Loucy (cell line): ENCODE results near the gene CDX2.

ENCODE experiments used
- H2AFZ ChIP-seq: fragments of 200-600 bp; sonication (generic); 2 replicates; pipeline ENCODE4 v1.6.0; 2016; ENCODE audit warnings: antibody characterized with exemption, mild to moderate bottlenecking, low read length, moderate library complexity
- H3F3A ChIP-seq: fragments of 200-600 bp; 2 replicates; pipeline ENCODE4 v1.6.0; 2016; ENCODE audit warnings: antibody characterized with exemption, low read depth, mild to moderate bottlenecking
- H3K27me3 ChIP-seq: fragments of 200-600 bp; sonication (generic); 2 replicates; pipeline ENCODE4 v1.6.1; 2014; ENCODE audit warnings: low read length, mild to moderate bottlenecking; ENCODE audit not compliant: insufficient read depth, poor library complexity, severe bottlenecking
- H3K36me3 ChIP-seq: fragments of 200-600 bp; sonication (generic); 2 replicates; pipeline ENCODE4 v1.6.1; 2016; ENCODE audit warnings: low read length; ENCODE audit not compliant: insufficient read depth
- H3K4me1 ChIP-seq: fragments of 200-600 bp; sonication (generic); 2 replicates; pipeline ENCODE4 v1.5.1; 2014; ENCODE audit warnings: low read length, mild to moderate bottlenecking; ENCODE audit not compliant: insufficient read depth, poor library complexity, severe bottlenecking
- H3K4me2 ChIP-seq: fragments of 200-600 bp; sonication (generic); 2 replicates; pipeline ENCODE4 v1.6.0; 2014; ENCODE audit warnings: antibody characterized with exemption, low read length, low read depth, mild to moderate bottlenecking; ENCODE audit not compliant: poor library complexity, severe bottlenecking
- H3K4me3 ChIP-seq: fragments of 200-600 bp; sonication (generic); 2 replicates; pipeline ENCODE4 v1.5.1; 2014; ENCODE audit warnings: low read length, mild to moderate bottlenecking, mixed read lengths; ENCODE audit not compliant: poor library complexity, severe bottlenecking
- H3K79me2 ChIP-seq: fragments of 200-600 bp; sonication (generic); 2 replicates; pipeline ENCODE4 v1.6.1; 2014; ENCODE audit warnings: low read length; ENCODE audit not compliant: insufficient read depth
- H3K9ac ChIP-seq: fragments of 200-600 bp; sonication (generic); 2 replicates; pipeline ENCODE4 v1.6.0; 2014; ENCODE audit warnings: mild to moderate bottlenecking, low read depth, low read length, moderate library complexity; ENCODE audit not compliant: poor library complexity, severe bottlenecking
- H3K9me2 ChIP-seq: fragments of 200-600 bp; sonication (generic); replicated peaks from 2 replicates; pipeline ENCODE4 v1.6.1; 2016; ENCODE audit warnings: low read depth, low read length, mixed read lengths
- H3K9me3 ChIP-seq: fragments of 200-600 bp; sonication (generic); 2 replicates; pipeline ENCODE4 v1.6.1; 2014; ENCODE audit warnings: mild to moderate bottlenecking, antibody characterized with exemption, low read length, low read depth; ENCODE audit not compliant: insufficient read depth
- H4K20me1 ChIP-seq: fragments of 200-600 bp; sonication (generic); 2 replicates; pipeline ENCODE4 v1.6.0; 2014; ENCODE audit warnings: antibody characterized with exemption, low read length, mild to moderate bottlenecking; ENCODE audit not compliant: insufficient read depth, poor library complexity, severe bottlenecking
- CTCF ChIP-seq: fragments of 200-600 bp; sonication (generic); conservative IDR thresholded peaks from 2 replicates; pipeline ENCODE4 v1.5.1; 2014; ENCODE audit warnings: mild to moderate bottlenecking, antibody characterized with exemption, low read length
- EZH2phosphoT487 ChIP-seq: fragments of 200-600 bp; IDR thresholded peaks from 2 replicates; pipeline ENCODE4 v1.6.1; 2018; ENCODE audit warnings: antibody characterized with exemption, mild to moderate bottlenecking, moderate library complexity, borderline replicate concordance

Gene CDX2

GRCh38 chr13:27968316-27969081, 616 bp downstream of the CDX2 start:
- Histone ChIP-seq H3K4me3 (no peak overlapping the region), H2AFZ (no peak overlapping the region), H4K20me1 (no peaks in the 10 kb centered on the region), H3K4me2 (no peak overlapping the region), H3K27me3 (no peaks in the 10 kb centered on the region), H3K36me3 (no peaks in the 10 kb centered on the region), H3K9me3 (no peaks in the 10 kb centered on the region), H3K9ac (no peak overlapping the region), H3F3A (no peaks in the 10 kb centered on the region), H3K9me2 (no peaks in the 10 kb centered on the region), H3K79me2 (no peaks in the 10 kb centered on the region), H3K4me1 (no peaks in the 10 kb centered on the region)
- no peak for TF ChIP-seq CTCF
- no peak for TF ChIP-seq EZH2phosphoT487

GRCh38 chr13:27967736-27968315, 1.3 kb downstream of the CDX2 start:
- H3K4me2 ChIP-seq = no peak overlapping the region

DNA sequence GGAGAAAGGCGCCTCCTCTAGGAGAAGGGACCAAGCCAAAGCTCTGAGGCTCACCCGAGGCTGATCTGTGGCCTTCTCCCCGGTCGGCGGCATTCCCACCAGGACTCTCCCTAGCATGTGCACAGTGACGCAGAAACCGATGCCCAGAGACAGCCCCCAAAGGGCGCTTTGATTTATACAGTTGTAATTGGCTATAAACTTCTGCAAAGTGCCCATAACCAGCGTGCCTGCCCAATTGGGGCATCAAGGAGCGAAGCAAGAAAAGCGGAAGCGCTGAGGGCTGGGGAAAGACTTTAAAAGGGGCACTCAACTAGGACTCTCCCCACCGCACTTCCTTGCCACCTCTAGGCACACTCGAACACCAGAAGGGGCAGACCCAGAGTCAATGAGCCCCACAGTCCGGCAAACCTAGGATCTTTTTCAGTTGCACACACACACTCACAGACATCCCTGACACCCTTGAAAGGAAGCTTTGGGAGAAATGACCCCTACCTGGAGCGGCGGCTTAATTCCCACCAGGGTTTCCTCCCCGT, 1.8 kb downstream of the CDX2 start:
- Histone ChIP-seq H3F3A (no peaks in the 10 kb centered on the region), H3K79me2 (no peaks in the 10 kb centered on the region), H3K4me2 (no peak overlapping the region), H3K9ac (no peak overlapping the region), H2AFZ (no peak overlapping the region), H3K36me3 (no peaks in the 10 kb centered on the region), H3K27me3 (no peaks in the 10 kb centered on the region), H3K4me1 (no peaks in the 10 kb centered on the region), H4K20me1 (no peaks in the 10 kb centered on the region), H3K4me3 (no peak overlapping the region), H3K9me2 (no peaks in the 10 kb centered on the region), H3K9me3 (no peaks in the 10 kb centered on the region)
- TF ChIP-seq CTCF (no peak), EZH2phosphoT487 (no peak)

More at GRCh38 chr13:27967736-27968315, 1.3 kb downstream of the CDX2 start:
- Histone ChIP-seq H3K9me3 (no peaks in the 10 kb centered on the region), H3K36me3 (no peaks in the 10 kb centered on the region), H3K4me3 (no peak overlapping the region), H3K27me3 (no peaks in the 10 kb centered on the region), H4K20me1 (no peaks in the 10 kb centered on the region), H3F3A (no peaks in the 10 kb centered on the region), H3K9me2 (no peaks in the 10 kb centered on the region), H2AFZ (no peak overlapping the region), H3K4me1 (no peaks in the 10 kb centered on the region), H3K79me2 (no peaks in the 10 kb centered on the region), H3K9ac (no peak overlapping the region)
- TF ChIP-seq EZH2phosphoT487 (no peak), CTCF (no peak)
